Dedifferentiated amniotic fluid mesenchymal stem cell (primary cell): ENCODE measurements around the gene RNU7-1.

Source experiments
- DNase-seq: peaks from one replicate; pipeline ENCODE4 v3.0.0-alpha.2; 2016; ENCODE audit errors: extremely low spot score

RNU7-1 gene

GRCh38 chr12:6965026-6965661, 21.5 kb downstream of the RNU7-1 start:
- peak; percentile 72 for DNase-seq

- DNase-seq: no peak
These were observed 22.1 kb downstream of the RNU7-1 start for GRCh38 chr12:6965714-6966113.

- no peak for DNase-seq
These were observed 22.7 kb downstream of the RNU7-1 start for GRCh38 chr12:6966351-6966750.

- DNase-seq: no peak
These were observed 24.1 kb downstream of the RNU7-1 start for GRCh38 chr12:6967651-6968100.

GRCh38 chr12:6968426-6968825, 24.8 kb downstream of the RNU7-1 start:
- no peak for DNase-seq

- no peak for DNase-seq
These were observed 26.5 kb downstream of the RNU7-1 start for GRCh38 chr12:6970096-6970527.

DNA sequence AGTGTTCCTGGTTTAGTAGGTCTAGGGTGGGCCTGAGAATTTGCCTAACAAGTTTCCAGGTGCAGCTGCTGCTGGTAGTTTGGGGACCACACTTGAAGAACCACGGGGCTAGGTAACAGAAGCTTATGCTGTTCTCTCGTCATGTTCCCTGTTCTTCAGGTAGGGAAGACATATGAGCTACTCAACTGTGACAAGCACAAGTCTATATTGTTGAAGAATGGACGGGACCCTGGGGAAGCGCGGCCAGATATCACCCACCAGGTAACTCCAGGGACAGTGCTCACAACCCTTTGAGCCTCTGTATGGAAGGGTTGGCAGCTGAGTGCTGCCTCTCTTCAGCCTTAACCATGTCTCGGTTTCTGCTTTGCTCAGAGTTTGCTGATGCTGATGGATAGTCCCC, 30.6 kb downstream of the RNU7-1 start:
- DNase-seq: no peak

DNA sequence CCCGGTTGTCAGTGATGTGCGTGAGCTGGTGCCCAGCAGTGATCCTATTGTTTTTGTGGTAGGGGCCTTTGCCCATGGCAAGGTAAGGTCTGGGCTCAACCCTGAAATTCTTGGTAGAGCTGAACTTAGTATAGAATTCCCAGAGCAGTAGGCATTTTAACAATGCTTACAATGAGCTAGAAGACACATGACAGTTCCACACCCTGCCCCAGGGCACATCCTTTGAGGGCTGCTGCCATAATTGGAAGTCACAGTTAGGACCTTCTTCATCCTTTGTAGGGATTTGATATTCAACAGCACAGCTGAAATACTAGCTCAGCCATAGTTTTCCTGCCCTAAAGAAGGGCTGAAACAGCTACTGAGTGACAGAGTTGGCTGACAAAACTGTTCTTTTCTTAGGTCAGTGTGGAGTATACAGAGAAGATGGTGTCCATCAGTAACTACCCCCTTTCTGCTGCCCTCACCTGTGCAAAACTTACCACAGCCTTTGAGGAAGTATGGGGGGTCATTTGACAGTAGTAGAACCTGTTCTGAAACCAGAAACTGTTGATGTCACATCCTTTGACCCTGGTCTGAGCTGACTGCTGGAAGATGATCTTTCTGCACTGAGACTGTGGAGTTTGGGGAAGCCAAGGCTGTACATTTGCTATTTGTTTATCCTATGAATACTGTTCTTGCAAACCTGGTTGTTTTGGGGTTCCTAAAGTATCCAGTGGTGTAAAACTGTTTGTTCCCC, 31.8 kb downstream of the RNU7-1 start:
- no peak for DNase-seq

DNA sequence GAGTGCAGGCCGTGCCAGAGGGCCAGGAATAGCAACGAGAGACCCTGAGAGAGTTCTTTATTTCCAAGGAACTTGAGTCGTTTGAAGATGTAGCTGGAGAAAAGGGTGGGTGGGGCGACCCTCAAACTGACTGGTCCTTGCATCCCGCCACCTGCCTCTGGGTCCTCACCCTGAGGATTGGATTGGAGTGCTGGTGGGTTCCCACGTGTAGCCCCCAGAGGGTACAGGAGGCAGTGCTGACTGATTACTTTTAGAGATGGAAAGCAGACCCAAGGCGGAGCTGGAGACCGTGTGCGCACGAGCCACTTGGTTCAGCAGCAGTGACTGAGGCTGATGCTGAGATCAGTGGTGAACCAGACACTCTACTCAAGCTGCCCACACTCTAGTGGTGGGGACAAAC, 34.0 kb downstream of the RNU7-1 start:
- no peak for DNase-seq

DNA sequence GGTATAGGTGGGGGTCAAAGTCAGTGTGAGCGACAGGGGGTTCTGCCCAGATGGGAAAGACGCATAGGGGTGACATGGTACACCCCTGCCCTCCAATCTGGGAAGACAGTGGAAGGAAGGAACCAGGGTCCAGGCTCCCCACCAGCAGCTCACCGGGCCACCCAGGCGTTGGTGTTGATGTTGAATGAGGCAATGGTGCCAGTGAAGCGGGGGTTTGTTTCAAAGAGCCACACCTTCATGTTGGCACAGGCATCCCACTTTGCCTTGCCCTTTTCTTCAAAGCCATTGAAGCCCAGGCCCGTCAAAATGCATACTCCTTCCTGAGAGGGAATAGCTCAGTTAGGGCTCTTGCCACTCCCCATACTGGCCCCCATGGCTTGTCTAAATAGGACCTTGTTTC, 34.6 kb downstream of the RNU7-1 start:
- DNase-seq: no peak

DNA sequence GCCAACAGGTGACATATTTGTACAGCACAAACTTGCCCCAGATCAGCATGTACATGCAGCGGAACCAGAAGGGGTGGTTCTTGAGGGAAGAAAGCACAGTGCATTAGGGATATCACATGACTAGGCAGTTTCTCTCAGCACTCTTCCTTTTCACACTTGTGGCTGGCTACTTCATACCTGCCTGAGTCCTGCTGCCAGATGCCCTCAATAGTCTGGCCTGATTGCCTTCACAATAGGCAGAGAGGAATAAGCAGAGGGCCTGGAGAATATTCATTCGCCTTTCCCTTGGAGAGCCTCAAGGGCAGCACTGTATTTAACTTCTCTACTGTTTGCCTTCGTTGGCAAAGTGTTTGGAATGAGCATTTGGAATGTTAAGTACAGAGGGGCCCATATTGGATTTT, 35.0 kb downstream of the RNU7-1 start:
- DNase-seq: no peak

DNA sequence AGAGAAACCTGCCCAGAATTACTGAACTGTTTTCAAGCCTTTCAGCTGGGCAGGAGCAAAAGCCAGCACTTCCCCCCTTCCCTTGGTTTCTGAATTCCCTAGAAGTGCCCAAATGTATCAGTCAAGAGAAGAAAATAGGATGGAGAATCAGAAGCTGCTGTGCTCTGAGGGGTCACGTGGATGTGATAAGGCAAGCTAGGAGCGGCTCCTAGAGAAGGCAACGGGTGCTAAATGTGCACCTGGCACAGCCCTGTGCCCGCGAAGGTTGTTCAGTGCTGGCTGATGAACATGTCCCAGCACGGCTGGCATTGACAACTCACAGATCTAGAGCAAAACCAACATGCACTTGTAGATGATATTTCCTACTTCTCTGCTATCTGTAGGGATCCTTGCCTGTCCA, 35.4 kb downstream of the RNU7-1 start:
- no peak for DNase-seq

GRCh38 chr12:6979453-6979852, 35.8 kb downstream of the RNU7-1 start:
- no peak for DNase-seq

- DNase-seq: no peak
These were observed 36.5 kb downstream of the RNU7-1 start for GRCh38 chr12:6980075-6980474.

- no peak for DNase-seq
These were observed 37.1 kb downstream of the RNU7-1 start for GRCh38 chr12:6980740-6981139.

DNA sequence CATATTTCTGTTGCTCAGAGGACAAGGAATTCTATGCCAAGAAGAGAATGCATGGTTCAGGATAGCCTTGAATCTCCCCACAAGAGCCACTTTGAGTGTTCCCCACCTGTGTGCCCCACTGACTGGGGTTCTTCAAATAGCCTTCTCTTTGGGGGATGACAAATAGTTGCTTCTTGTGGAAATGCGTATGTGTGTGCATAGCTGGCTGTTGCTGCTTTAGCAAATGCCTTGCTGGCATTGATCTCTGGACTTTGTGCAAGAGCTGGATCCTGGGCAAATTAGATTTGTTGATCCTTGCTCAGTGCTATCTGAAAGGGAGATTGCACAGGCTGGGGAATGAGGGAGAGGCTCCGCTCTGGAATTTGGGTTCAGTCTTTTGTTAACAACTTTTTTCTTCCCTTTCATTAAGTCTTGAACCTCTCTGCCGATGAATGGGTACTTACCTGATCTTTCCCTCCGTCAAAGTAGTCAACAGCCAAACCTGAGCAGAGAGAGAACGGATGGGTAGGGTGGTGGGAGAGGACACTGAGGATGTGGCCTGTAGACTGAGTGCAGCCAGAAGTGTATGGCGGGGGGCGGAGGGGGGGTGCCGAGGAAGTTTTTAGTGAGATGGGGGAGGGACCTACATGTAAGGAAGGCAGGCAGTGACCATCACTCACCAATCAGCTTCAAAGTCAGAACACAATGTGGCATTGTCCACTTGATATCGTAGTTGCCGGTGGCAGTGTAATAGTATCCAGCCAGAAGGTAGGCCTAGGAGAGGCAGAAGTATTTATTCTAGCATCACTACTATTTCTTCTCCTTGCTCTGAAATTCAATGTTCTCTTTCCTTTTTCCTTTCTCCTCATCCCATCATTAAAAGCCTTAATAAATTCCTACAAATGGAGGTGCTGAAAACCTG, 37.8 kb downstream of the RNU7-1 start:
- DNase-seq: no peak

GRCh38 chr12:6982532-6982931, 38.9 kb downstream of the RNU7-1 start:
- DNase-seq: no peak

DNA sequence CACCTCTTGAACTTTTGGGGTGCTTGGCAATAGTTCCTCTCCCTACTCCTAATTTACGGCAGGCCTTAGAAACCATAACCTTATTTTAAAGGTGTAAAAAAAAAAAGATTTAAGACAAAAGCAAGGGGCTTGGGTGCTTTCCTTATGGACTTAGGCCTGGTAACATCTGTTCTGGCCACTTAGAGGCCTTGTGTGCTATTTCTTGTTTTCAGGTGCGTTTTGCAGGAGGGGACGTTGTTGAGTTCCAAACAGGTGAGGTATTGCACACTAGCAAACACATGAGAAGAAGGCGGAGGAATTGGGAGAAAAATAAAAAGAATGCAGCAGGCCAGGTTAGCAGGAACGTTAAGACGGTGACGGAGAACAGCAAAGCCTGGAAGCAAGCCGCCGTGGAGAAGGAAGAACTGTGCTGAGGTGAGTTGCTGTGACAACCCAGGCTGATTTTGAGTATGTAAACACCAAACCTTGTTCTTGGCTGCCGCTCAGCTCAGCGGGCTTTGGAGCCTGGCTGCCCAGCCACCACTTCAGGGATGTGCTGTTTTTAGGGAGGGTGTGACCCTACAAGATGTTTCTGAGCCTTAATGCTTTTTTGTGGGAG, 44.4 kb downstream of the RNU7-1 start:
- DNase-seq: no peak
